Activated B cell treated with CpG ODN at 0.5 μM for 24 hours (primary cell): ENCODE results near the gene CYTH1. TPM values are rescaled to one million over a fixed set of nuclear protein-coding genes. Genes with fewer than 3 reads are reported as not detected.

Source experiments
- ATAC-seq: fragments of 200-7000 bp; cut with Tn5 transposase; one replicate; pipeline ENCODE4 v1.10.0; 2021; ENCODE audit warnings: low read depth, mild to moderate bottlenecking, moderate library complexity
- CTCF ChIA-PET: fragments of 350-600 bp; sonication (Branson Sonifier 250); formaldehyde crosslinking; loops from one replicate; lab custom pipeline; 2021; ENCODE audit warnings: antibody characterized with exemption; lab: Charles Lee
- POLR2A ChIA-PET: fragments of 350-600 bp; sonication (Branson Sonifier 250); formaldehyde crosslinking; loops from one replicate; lab custom pipeline; 2021; ENCODE audit warnings: antibody characterized with exemption; lab: Charles Lee
- DNase-seq: peaks from one replicate; pipeline ENCODE4 v3.0.0; 2022
- H3K27ac Mint-ChIP-seq: one replicate; pipeline ENCODE4 v1.8.0; 2020; ENCODE audit warnings: mixed read lengths
- H3K27me3 Mint-ChIP-seq: one replicate; pipeline ENCODE4 v1.8.0; 2021; ENCODE audit warnings: mixed read lengths
- H3K36me3 Mint-ChIP-seq: one replicate; pipeline ENCODE4 v1.8.0; 2021; ENCODE audit warnings: low read depth, mixed read lengths
- H3K4me1 Mint-ChIP-seq: one replicate; pipeline ENCODE4 v1.8.0; 2021; ENCODE audit warnings: mixed read lengths
- H3K4me3 Mint-ChIP-seq: one replicate; pipeline ENCODE4 v1.8.0; 2020; ENCODE audit warnings: mild to moderate bottlenecking, mixed read lengths
- H3K9me3 Mint-ChIP-seq: one replicate; pipeline ENCODE4 v1.8.0; 2020; ENCODE audit warnings: mixed read lengths
- CTCF ChIP-seq: fragments of 200-600 bp; IDR thresholded peaks from one replicate; pipeline ENCODE4 v1.8.0; 2022; ENCODE audit warnings: antibody characterized with exemption, mild to moderate bottlenecking
- intact Hi-C: fragments of 100-400 bp; cut with micrococcal nuclease; formaldehyde crosslinking; loops from one replicate; pipeline ENCODE4 v1.15.1; 2024
- total RNA-seq: library from RNA; stranded (reverse); gene quantifications from 2 replicates; pipeline ENCODE4 v1.2.3, GENCODE V29; 2022

The CYTH1 gene
- total RNA-seq, 1 donor from 2014 or later = 391 TPM

GRCh38 chr17:78652024-78652423, 130.0 kb downstream of the CYTH1 start:
- ATAC-seq (no peak), DNase-seq (no peak)
- POLR2A ChIA-PET = interaction anchor here (0.6 kb wide), 1 partner anchor 803 kb away, joined by 3 read pairs; no protein-coding TSS in a partner anchor
- Mint-ChIP-seq H3K9me3 (peaks cover 8% of the 10 kb centered on the region), H3K36me3 (peaks cover 3% of the 10 kb centered on the region), H3K27ac (no peak overlapping the region), H3K4me3 (no peak overlapping the region), H3K4me1 (no peaks in the 10 kb centered on the region), H3K27me3 (peaks cover 4% of the 10 kb centered on the region)
- TF ChIP-seq CTCF = no peak
- intact Hi-C loops = no loop called here
- CTCF ChIA-PET = no interaction called here

- Mint-ChIP-seq H3K4me1 (peaks cover 1% of the 10 kb centered on the region), H3K36me3 (peaks cover 3% of the 10 kb centered on the region), H3K4me3 (no peak overlapping the region), H3K9me3 (peaks cover 8% of the 10 kb centered on the region), H3K27ac (no peak overlapping the region), H3K27me3 (peaks cover 4% of the 10 kb centered on the region)
- no peak for TF ChIP-seq CTCF
- intact Hi-C loops = no loop called here
- DNase-seq = no peak
- no peak for ATAC-seq
- POLR2A ChIA-PET = interaction anchor here (0.6 kb wide), 1 partner anchor 803 kb away, joined by 3 read pairs; no protein-coding TSS in a partner anchor
- CTCF ChIA-PET = no interaction called here
Observed at GRCh38 chr17:78651554-78651953, 130.5 kb downstream of the CYTH1 start.

DNA sequence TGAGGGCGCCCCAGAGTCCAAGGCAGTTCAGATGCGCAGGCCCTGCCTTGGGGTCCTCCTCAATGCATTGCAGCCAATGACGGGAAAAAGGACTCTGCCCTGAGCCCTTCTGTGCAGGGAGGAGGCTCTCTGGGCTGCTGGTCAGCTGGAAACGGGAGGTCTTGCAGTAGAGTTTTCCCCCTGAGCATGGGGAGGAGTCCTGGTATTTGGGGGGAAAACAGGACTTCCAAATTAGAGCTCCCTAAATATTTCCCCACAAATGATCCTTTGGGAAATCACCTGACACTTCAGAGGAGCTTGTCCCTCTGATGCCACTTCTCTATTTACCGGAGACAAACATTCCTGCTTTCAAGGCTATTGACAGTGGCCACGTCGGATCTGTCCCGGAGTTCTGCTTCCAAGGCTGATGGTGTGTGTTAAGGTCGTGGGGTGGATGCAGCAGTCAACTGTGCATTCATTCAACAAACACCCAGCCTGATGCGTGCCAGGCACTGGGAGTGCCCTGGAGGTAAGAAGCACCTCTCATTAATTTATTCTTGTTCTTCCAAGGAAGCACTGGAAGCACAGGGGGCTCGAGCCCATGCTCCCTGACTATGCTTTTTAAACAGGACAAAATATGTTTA, 131.9 kb downstream of the CYTH1 start:
- H3K27me3 Mint-ChIP-seq = peaks cover 4% of the 10 kb centered on the region
- POLR2A ChIA-PET = no interaction called here

GRCh38 chr17:78648293-78648692, 133.8 kb downstream of the CYTH1 start:
- peaks cover 3% of the 10 kb centered on the region for H3K36me3 Mint-ChIP-seq
- no peak overlapping the region for H3K4me3 Mint-ChIP-seq
- no peaks in the 10 kb centered on the region for H3K27me3 Mint-ChIP-seq
- intact Hi-C loops = no loop called here
- ATAC-seq = no peak
- peaks cover 8% of the 10 kb centered on the region for H3K9me3 Mint-ChIP-seq
- H3K27ac Mint-ChIP-seq = no peak overlapping the region
- ChIA-PET POLR2A (no interaction called here), CTCF (no interaction called here)
- TF ChIP-seq CTCF = no peak
- DNase-seq = no peak
- H3K4me1 Mint-ChIP-seq = peaks cover 15% of the 10 kb centered on the region

More for the DNA sequence above, 131.9 kb downstream of the CYTH1 start:
- DNase-seq (no peak), ATAC-seq (no peak)
- intact Hi-C loops = no loop called here
- H3K36me3 Mint-ChIP-seq = peaks cover 3% of the 10 kb centered on the region
- TF ChIP-seq CTCF = no peak
- no peak overlapping the region for H3K4me3 Mint-ChIP-seq
- CTCF ChIA-PET = no interaction called here
- peaks cover 8% of the 10 kb centered on the region for H3K9me3 Mint-ChIP-seq
- H3K27ac Mint-ChIP-seq = no peak overlapping the region
- H3K4me1 Mint-ChIP-seq = peaks cover 15% of the 10 kb centered on the region

DNA sequence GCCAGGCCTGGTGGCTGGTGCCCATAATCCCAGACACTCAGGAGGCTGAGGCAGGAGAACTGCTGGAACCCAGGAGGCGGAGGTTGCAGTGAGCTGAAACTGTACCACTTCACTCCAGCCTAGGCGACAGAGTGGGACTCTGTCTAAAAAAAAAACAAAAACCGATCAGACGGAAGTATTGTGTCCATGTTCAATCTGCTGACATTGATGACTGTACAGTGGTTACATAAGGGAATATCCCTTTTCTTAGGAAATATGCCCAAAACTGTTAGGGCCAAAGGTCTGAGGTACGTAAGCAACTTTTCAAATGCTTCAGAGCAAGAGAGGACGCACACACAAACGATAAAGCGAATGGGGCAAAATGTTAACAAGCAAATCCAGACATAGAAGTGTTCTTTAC, 135.0 kb downstream of the CYTH1 start:
- H3K9me3 Mint-ChIP-seq = peaks cover 8% of the 10 kb centered on the region
- ChIA-PET POLR2A (no interaction called here), CTCF (no interaction called here)
- H3K27me3 Mint-ChIP-seq = no peaks in the 10 kb centered on the region
- H3K4me1 Mint-ChIP-seq = peaks cover 15% of the 10 kb centered on the region
- no peak overlapping the region for H3K27ac Mint-ChIP-seq
- no peak for TF ChIP-seq CTCF
- peaks cover 3% of the 10 kb centered on the region for H3K36me3 Mint-ChIP-seq
- DNase-seq = no peak
- H3K4me3 Mint-ChIP-seq = no peak overlapping the region
- intact Hi-C loops = no loop called here
- ATAC-seq = no peak
